Measurements from ENCODE around the gene ENTPD2.

GRCh38 chr9:137086531-137087408 is 32.9 kb upstream of the ENTPD2 start, which contains the start of gene MAN1B1:
- no peak for TF ChIP-seq ATF3 (CRISPR knock-in tag; conservative IDR thresholded peaks at IDR 0.05)
- no peak for TF ChIP-seq CTCF (IDR thresholded peaks at IDR 0.05)
- peak; percentile 85 for TF ChIP-seq SP1 (CRISPR knock-in tag; conservative IDR thresholded peaks at IDR 0.05)
- TF ChIP-seq ZNF232 (CRISPR knock-in tag; IDR thresholded peaks at IDR 0.05): no peak
- TF ChIP-seq ZNF263 (CRISPR knock-in tag; IDR thresholded peaks at IDR 0.05; ENCODE audit: low read depth): no peak
